ENCODE measurements around the gene TRAF3. TPM values are rescaled to one million over a fixed set of nuclear protein-coding genes. Genes with fewer than 3 reads are reported as not detected.

Gene TRAF3
- total RNA-seq, 1 experiment from 2014 or later, result 11.2 TPM

DNA sequence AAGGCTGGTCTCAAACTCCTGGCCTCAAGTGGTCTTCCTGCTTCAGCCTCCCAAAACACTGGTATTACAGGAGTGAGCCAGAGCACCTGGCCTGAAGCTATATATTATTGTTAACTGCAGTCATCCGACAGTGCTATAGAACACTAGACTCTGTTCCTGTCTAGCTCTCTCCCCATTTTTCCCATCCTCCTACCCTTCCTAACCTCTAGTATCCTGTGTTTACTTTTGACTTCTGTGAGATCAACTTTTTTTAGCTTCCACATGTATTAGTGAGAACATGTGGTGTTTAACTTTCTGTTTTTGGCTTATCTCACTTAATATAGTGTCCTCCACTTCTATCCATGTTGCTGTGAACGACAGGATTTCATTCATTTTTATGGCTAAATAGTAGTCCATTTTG, 34.7 kb downstream of the TRAF3 start:
- DNase-seq (ENCODE audit: low spot score) (no peak), ATAC-seq (no peak)
- TF ChIP-seq, protein P1, sequence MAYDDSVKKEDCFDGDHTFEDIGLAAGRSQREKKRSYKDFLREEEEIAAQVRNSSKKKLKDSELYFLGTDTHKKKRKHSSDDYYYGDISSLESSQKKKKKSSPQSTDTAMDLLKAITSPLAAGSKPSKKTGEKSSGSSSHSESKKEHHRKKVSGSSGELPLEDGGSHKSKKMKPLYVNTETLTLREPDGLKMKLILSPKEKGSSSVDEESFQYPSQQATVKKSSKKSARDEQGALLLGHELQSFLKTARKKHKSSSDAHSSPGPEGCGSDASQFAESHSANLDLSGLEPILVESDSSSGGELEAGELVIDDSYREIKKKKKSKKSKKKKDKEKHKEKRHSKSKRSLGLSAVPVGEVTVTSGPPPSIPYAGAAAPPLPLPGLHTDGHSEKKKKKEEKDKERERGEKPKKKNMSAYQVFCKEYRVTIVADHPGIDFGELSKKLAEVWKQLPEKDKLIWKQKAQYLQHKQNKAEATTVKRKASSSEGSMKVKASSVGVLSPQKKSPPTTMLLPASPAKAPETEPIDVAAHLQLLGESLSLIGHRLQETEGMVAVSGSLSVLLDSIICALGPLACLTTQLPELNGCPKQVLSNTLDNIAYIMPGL (CRISPR knock-in tag; IDR thresholded peaks at IDR 0.05), result no peak
- no peak for TF ChIP-seq ATF1 (CRISPR knock-in tag; IDR thresholded peaks at IDR 0.05)
- TF ChIP-seq ZNF232 (CRISPR knock-in tag; IDR thresholded peaks at IDR 0.05), result no peak
- TF ChIP-seq NFE2L1 (CRISPR knock-in tag; IDR thresholded peaks at IDR 0.05), result no peak
- no peak for TF ChIP-seq TP53 (CRISPR knock-in tag; IDR thresholded peaks at IDR 0.05)
- TF ChIP-seq, protein P2, sequence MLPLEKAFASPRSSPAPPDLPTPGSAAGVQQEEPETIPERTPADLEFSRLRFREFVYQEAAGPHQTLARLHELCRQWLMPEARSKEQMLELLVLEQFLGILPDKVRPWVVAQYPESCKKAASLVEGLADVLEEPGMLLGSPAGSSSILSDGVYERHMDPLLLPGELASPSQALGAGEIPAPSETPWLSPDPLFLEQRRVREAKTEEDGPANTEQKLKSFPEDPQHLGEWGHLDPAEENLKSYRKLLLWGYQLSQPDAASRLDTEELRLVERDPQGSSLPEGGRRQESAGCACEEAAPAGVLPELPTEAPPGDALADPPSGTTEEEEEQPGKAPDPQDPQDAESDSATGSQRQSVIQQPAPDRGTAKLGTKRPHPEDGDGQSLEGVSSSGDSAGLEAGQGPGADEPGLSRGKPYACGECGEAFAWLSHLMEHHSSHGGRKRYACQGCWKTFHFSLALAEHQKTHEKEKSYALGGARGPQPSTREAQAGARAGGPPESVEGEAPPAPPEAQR (CRISPR knock-in tag; IDR thresholded peaks at IDR 0.05), result no peak
- TF ChIP-seq SP1 (CRISPR knock-in tag; conservative IDR thresholded peaks at IDR 0.05), result no peak
- TF ChIP-seq, protein P3, sequence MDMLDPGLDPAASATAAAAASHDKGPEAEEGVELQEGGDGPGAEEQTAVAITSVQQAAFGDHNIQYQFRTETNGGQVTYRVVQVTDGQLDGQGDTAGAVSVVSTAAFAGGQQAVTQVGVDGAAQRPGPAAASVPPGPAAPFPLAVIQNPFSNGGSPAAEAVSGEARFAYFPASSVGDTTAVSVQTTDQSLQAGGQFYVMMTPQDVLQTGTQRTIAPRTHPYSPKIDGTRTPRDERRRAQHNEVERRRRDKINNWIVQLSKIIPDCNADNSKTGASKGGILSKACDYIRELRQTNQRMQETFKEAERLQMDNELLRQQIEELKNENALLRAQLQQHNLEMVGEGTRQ (CRISPR knock-in tag; IDR thresholded peaks at IDR 0.05), result no peak
- TF ChIP-seq, protein P4, sequence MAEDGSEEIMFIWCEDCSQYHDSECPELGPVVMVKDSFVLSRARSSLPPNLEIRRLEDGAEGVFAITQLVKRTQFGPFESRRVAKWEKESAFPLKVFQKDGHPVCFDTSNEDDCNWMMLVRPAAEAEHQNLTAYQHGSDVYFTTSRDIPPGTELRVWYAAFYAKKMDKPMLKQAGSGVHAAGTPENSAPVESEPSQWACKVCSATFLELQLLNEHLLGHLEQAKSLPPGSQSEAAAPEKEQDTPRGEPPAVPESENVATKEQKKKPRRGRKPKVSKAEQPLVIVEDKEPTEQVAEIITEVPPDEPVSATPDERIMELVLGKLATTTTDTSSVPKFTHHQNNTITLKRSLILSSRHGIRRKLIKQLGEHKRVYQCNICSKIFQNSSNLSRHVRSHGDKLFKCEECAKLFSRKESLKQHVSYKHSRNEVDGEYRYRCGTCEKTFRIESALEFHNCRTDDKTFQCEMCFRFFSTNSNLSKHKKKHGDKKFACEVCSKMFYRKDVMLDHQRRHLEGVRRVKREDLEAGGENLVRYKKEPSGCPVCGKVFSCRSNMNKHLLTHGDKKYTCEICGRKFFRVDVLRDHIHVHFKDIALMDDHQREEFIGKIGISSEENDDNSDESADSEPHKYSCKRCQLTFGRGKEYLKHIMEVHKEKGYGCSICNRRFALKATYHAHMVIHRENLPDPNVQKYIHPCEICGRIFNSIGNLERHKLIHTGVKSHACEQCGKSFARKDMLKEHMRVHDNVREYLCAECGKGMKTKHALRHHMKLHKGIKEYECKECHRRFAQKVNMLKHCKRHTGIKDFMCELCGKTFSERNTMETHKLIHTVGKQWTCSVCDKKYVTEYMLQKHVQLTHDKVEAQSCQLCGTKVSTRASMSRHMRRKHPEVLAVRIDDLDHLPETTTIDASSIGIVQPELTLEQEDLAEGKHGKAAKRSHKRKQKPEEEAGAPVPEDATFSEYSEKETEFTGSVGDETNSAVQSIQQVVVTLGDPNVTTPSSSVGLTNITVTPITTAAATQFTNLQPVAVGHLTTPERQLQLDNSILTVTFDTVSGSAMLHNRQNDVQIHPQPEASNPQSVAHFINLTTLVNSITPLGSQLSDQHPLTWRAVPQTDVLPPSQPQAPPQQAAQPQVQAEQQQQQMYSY (CRISPR knock-in tag; IDR thresholded peaks at IDR 0.05), result no peak
- TF ChIP-seq, protein P5, sequence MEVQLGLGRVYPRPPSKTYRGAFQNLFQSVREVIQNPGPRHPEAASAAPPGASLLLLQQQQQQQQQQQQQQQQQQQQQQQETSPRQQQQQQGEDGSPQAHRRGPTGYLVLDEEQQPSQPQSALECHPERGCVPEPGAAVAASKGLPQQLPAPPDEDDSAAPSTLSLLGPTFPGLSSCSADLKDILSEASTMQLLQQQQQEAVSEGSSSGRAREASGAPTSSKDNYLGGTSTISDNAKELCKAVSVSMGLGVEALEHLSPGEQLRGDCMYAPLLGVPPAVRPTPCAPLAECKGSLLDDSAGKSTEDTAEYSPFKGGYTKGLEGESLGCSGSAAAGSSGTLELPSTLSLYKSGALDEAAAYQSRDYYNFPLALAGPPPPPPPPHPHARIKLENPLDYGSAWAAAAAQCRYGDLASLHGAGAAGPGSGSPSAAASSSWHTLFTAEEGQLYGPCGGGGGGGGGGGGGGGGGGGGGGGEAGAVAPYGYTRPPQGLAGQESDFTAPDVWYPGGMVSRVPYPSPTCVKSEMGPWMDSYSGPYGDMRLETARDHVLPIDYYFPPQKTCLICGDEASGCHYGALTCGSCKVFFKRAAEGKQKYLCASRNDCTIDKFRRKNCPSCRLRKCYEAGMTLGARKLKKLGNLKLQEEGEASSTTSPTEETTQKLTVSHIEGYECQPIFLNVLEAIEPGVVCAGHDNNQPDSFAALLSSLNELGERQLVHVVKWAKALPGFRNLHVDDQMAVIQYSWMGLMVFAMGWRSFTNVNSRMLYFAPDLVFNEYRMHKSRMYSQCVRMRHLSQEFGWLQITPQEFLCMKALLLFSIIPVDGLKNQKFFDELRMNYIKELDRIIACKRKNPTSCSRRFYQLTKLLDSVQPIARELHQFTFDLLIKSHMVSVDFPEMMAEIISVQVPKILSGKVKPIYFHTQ (CRISPR knock-in tag; IDR thresholded peaks at IDR 0.05), result no peak
- no peak for TF ChIP-seq ETV6 (CRISPR knock-in tag; IDR thresholded peaks at IDR 0.05)
- TF ChIP-seq ESRRA (CRISPR knock-in tag; IDR thresholded peaks at IDR 0.05; ENCODE audit: borderline replicate concordance), result no peak
- Mint-ChIP-seq H3K4me3 (no peak overlapping the region), H3K27ac (no peak overlapping the region), H3K4me1 (peaks cover 6% of the 10 kb centered on the region), H3K27me3 (ENCODE audit: low read depth) (no peaks in the 10 kb centered on the region), H3K36me3 (no peaks in the 10 kb centered on the region), H3K9me3 (no peaks in the 10 kb centered on the region)
- ChIA-PET CTCF (interaction anchor here (0.8 to 1.2 kb wide), 2 partner anchors 33 to 117 kb away, joined by 3 to 7 read pairs; no protein-coding TSS in a partner anchor), POLR2A (interaction anchor here (1.3 kb wide), 1 partner anchor 20 kb away, joined by 5 read pairs; no protein-coding TSS in a partner anchor)

DNA sequence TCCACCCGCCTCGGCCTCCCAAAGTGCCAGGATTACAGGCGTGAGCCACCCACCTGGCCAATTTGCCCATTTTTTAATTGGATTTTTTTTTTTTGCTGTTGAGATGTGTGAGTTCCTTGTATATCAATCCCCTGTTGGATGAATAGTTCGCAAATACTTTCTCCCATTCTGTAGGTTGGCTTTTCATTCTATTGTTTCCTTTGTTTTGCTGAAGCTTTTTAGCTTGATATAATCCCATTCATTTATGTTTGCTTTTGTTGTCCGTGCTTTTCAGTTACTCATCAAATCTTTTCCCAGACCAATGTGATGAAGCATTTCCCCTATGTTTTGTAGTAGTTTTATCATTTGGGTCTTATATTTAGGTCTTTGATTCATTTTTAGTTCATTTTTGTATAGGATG, 36.4 kb downstream of the TRAF3 start:
- DNase-seq (ENCODE audit: low spot score) (no peak), ATAC-seq (no peak)
- H3K27me3 Mint-ChIP-seq (ENCODE audit: low read depth), result no peaks in the 10 kb centered on the region
- no peak overlapping the region for H3K4me3 Mint-ChIP-seq
- no peaks in the 10 kb centered on the region for H3K36me3 Mint-ChIP-seq
- CTCF ChIA-PET, result no interaction called here
- POLR2A ChIA-PET, result interaction anchor here (0.7 kb wide), 1 partner anchor 119 kb away, joined by 4 read pairs; no protein-coding TSS in a partner anchor
- H3K27ac Mint-ChIP-seq, result no peak overlapping the region; the same call in 1 of the 2 replicates
- no peaks in the 10 kb centered on the region for H3K9me3 Mint-ChIP-seq
- peaks cover 13% of the 10 kb centered on the region for H3K4me1 Mint-ChIP-seq
- no peak for TF ChIP-seq TCF7 (CRISPR knock-in tag; IDR thresholded peaks at IDR 0.05; ENCODE audit: low read depth)
- TF ChIP-seq TEAD1 (CRISPR knock-in tag; IDR thresholded peaks at IDR 0.05), result no peak
- TF ChIP-seq ZNF219 (CRISPR knock-in tag; IDR thresholded peaks at IDR 0.05; ENCODE audit: borderline replicate concordance), result no peak
- TF ChIP-seq, protein P6, sequence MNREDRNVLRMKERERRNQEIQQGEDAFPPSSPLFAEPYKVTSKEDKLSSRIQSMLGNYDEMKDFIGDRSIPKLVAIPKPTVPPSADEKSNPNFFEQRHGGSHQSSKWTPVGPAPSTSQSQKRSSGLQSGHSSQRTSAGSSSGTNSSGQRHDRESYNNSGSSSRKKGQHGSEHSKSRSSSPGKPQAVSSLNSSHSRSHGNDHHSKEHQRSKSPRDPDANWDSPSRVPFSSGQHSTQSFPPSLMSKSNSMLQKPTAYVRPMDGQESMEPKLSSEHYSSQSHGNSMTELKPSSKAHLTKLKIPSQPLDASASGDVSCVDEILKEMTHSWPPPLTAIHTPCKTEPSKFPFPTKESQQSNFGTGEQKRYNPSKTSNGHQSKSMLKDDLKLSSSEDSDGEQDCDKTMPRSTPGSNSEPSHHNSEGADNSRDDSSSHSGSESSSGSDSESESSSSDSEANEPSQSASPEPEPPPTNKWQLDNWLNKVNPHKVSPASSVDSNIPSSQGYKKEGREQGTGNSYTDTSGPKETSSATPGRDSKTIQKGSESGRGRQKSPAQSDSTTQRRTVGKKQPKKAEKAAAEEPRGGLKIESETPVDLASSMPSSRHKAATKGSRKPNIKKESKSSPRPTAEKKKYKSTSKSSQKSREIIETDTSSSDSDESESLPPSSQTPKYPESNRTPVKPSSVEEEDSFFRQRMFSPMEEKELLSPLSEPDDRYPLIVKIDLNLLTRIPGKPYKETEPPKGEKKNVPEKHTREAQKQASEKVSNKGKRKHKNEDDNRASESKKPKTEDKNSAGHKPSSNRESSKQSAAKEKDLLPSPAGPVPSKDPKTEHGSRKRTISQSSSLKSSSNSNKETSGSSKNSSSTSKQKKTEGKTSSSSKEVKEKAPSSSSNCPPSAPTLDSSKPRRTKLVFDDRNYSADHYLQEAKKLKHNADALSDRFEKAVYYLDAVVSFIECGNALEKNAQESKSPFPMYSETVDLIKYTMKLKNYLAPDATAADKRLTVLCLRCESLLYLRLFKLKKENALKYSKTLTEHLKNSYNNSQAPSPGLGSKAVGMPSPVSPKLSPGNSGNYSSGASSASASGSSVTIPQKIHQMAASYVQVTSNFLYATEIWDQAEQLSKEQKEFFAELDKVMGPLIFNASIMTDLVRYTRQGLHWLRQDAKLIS (CRISPR knock-in tag; IDR thresholded peaks at IDR 0.05; ENCODE audit: borderline replicate concordance), result no peak
- TF ChIP-seq SP1 (CRISPR knock-in tag; conservative IDR thresholded peaks at IDR 0.05), result no peak
- TF ChIP-seq MXD4 (CRISPR knock-in tag; IDR thresholded peaks at IDR 0.05; ENCODE audit: borderline replicate concordance), result no peak

Data from WTC11 (cell line).